Spinal cord (tissue), 10 donors: ENCODE measurements around the gene ARHGAP10. TPM values are rescaled to one million over a fixed set of nuclear protein-coding genes. Genes with fewer than 3 reads are reported as not detected.
A peak's percentile ranks its signal among the peaks of the same experiment; 100 is the strongest.

Source experiments
- DNase-seq, 6 donors: peaks; one replicate each; pipeline versions ENCODE4 v3.0.0 to v3.0.0-alpha.2; 2013 to 2015; ENCODE audit warnings: low spot score in 6 of 6, low read depth in 4 of 6
- H3K27ac ChIP-seq: one replicate; pipeline ENCODE4 v1.5.1; 2013; ENCODE audit warnings: low read depth, low read length, control low read depth
- H3K27me3 ChIP-seq: one replicate; pipeline ENCODE4 v1.6.1; 2013; ENCODE audit warnings: low read length; ENCODE audit not compliant: control insufficient read depth, insufficient read depth
- H3K36me3 ChIP-seq: one replicate; pipeline ENCODE4 v1.6.1; 2013; ENCODE audit warnings: low read length; ENCODE audit not compliant: control insufficient read depth, insufficient read depth
- H3K4me1 ChIP-seq: one replicate; pipeline ENCODE4 v1.6.1; 2013; ENCODE audit warnings: low read length; ENCODE audit not compliant: control insufficient read depth, insufficient read depth
- H3K4me3 ChIP-seq: one replicate; pipeline ENCODE4 v1.5.1; 2013; ENCODE audit warnings: low read depth, low read length, control low read depth
- H3K9me3 ChIP-seq: one replicate; pipeline ENCODE4 v1.6.1; 2013; ENCODE audit warnings: low read length; ENCODE audit not compliant: control insufficient read depth, insufficient read depth
- WGBS: methylation state at CpG from one replicate; pipeline ENCODE4 v1.1.5; 2013; ENCODE audit warnings: missing lambda C conversion rate; ENCODE audit not compliant: insufficient coverage; 5-methylcytosine and 5-hydroxymethylcytosine counted together
- polyA plus RNA-seq, 2 donors: library from polyadenylated mRNA; unstranded; fragments of 120-200 nt; gene quantifications; one replicate each; pipeline ENCODE4 v1.2.1, GENCODE V29; 2013; ENCODE audit not compliant: insufficient read length in 2 of 2
- total RNA-seq, 2 donors: library from RNA; depleted of rRNA in 1 of 2; stranded (reverse); fragments of 120-200 nt in 1 of 2; fragments of >200 nt in 1 of 2; gene quantifications; one replicate each; pipeline versions ENCODE4 v1.2.3 to v1.2.4, GENCODE V29; 2013 to 2014
- donor health status: healthy.

Gene ARHGAP10
- total and polyA plus RNA-seq, 4 donors, result 6.4 to 27.8 (median 17.4) TPM

DNA sequence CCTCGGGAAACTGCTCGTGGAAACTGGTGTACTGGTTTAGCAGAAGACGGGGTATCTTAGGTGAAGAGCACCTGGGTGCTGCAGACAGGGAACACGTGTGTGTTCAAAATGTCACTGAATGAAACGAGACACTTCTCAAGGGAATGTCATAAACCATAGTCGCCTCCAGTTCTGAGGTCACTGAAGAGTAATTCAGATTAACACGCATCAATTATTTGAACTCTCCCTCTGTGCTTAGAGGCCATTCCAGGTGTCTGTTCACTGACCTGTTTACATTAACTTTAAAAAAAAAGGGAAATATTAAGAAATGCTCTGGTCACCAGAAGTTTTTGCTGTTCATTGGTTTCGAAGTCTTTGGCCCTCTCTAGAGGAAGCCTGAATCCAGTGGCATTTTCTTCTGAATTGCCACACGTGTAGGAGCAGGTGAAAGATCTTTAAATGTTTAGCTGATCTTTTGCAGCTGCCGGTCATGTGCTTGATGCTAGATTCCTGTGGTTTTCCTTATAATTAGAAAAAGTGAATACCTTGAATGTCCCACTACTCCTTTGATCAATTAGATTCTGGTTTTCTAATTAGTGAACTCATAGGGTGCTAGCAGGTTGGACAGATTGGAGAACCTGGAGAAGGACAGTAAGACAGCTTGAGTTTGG is 330.5 kb downstream of the ARHGAP10 start:
- no peak overlapping the region for H3K4me3 ChIP-seq
- H3K27me3 ChIP-seq, result no peaks in the 10 kb centered on the region
- 87% methylated on average over 9 of the region's 10 CpGs for WGBS
- no peak for DNase-seq
- no peaks in the 10 kb centered on the region for H3K36me3 ChIP-seq
- H3K4me1 ChIP-seq, result peaks cover 10% of the 10 kb centered on the region
- no peaks in the 10 kb centered on the region for H3K9me3 ChIP-seq
- H3K27ac ChIP-seq, result no peak overlapping the region

DNA sequence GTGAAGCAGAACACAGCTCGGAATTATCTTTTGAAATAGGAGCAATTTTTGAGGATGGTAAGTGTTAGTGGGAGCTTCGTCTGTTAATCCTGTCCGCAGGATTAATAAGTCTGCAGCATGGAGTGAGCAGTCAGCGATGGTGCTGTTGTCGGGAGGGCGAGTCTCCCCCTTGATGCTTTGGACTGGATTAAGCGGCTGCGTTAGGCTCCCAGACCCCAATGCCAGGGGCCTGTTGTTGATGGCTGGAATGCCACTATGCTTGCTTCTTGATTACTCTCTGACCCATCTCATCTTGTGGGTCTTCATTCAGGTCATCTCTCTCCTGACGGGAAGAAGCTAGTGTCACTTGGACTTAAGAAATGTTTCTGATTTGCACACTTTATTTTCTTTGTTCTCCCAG is 332.6 kb downstream of the ARHGAP10 start:
- 81% methylated on average over 9 of the region's 9 CpGs for WGBS
- Histone ChIP-seq H3K9me3 (no peaks in the 10 kb centered on the region), H3K27ac (peak overlapping the region; percentile 8), H3K4me3 (no peak overlapping the region), H3K36me3 (no peaks in the 10 kb centered on the region), H3K4me1 (peaks cover 11% of the 10 kb centered on the region), H3K27me3 (no peaks in the 10 kb centered on the region)
- no peak for DNase-seq

DNA sequence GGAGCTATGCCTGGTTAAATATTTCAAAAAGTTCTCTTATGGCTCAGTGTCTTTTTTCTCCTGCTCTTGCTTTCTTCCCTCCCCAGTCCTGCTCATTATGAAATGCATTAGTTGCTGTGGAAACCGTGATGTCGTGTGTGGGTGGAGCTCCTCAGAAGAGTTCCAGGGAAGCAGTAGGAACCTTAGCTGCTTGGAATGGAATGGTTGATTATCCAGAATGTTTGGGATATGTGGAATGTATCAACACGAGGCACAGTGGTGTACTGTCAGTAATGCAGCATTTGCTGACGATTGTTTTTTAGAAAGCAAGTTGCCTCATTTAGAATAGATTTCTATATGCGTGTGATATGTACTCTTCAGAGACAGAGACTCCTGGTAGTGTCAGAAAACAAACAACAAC is 333.2 kb downstream of the ARHGAP10 start:
- 33% methylated on average over 3 of the region's 5 CpGs for WGBS
- Histone ChIP-seq H3K4me1 (peaks cover 9% of the 10 kb centered on the region), H3K27ac (peak overlapping the region; percentile 49), H3K36me3 (no peaks in the 10 kb centered on the region), H3K9me3 (no peaks in the 10 kb centered on the region), H3K27me3 (no peaks in the 10 kb centered on the region), H3K4me3 (no peak overlapping the region)
- peak in 3 of 6 donors; percentile 31 to 87 (median 87) for DNase-seq

- Histone ChIP-seq H3K27ac (no peak overlapping the region), H3K27me3 (no peaks in the 10 kb centered on the region), H3K36me3 (peaks cover 3% of the 10 kb centered on the region), H3K4me3 (no peak overlapping the region), H3K9me3 (no peaks in the 10 kb centered on the region), H3K4me1 (peaks cover 15% of the 10 kb centered on the region)
- DNase-seq, result no peak
- 86% methylated on average over 6 of the region's 6 CpGs for WGBS
These were observed 335.5 kb downstream of the ARHGAP10 start for GRCh38 chr4:148067301-148067916.

DNA sequence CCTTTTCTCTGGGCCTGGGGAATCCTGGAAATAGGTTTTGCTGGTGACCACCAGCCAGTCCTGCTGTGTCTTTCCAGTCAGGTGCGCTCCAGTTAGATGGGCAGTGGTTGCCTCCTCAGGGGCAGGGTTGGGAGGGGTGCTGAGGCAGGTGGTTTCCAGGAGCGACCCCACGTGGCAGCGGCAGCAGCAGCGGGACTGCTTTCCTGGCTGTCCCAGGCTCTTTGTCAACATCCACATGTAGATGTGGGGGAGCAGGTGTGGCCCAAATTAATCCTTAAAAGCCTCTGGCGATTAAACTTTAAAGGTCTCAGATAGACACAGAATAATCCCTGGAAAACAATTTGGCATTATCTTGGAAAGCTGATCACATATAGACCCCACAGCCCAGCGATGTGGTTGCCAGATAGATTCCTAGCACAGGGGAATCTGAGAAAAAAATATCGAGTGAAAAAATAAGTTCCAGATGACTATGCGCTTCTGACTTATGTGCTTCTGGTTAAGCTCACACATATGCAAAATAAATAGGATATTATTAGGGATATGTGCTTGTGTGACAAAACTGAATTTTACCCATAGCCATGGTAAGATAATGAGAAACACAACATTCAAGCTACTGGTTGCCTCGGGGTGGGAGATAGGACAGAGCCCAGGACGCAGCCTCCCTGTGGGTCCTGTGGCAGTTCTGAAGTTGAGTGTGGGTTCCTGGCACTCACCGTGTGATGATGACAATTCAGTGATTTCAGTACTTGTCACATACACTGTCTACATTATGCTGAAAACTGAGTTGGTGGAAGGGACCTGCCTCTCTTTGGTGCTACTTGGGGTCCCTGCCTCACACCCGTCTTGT is 336.4 kb downstream of the ARHGAP10 start:
- Histone ChIP-seq H3K4me1 (peaks cover 15% of the 10 kb centered on the region), H3K4me3 (no peak overlapping the region), H3K9me3 (no peaks in the 10 kb centered on the region), H3K36me3 (peaks cover 7% of the 10 kb centered on the region), H3K27ac (no peak overlapping the region), H3K27me3 (no peaks in the 10 kb centered on the region)
- 60% methylated on average over 6 of the region's 13 CpGs for WGBS
- no peak for DNase-seq

DNA sequence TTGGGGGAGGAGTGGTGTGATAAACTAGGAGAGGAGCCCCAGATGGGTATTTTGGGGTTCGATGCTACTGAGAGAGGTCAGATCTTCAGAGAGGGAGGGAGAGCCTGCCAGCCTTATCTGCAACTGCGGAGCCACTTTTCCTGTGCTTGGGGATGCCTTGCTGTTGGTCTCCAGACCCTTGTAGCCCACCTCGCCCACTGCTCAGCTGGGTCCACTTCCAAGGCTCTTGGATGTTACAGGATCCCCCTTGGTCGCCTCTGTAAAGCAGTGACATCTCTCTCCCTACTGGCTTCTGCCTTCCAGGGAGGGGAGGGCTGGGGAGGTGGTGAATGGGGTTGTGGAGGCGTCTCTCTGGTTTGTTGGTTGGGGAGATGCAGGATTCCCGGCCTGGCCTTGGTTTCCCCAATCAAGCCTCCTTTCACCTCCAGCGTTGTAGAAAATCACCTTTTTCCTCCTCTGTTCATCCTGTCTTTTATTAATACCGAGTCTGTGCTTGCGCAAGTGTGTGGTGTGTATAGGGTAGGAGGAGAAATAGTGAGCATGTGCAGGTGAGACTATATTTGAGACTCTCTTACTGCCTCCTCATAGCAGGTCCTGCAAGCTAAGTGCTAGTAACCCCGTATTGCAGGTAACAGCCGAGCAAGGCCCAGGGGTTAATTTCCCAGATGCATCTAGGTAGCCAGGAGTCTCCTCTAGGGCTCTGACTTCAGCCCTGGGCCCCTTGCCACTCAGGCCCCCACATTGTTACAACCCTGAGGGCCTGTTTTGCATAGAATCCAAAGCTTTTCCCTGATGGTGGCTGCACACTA is 337.4 kb downstream of the ARHGAP10 start:
- DNase-seq, result no peak
- Histone ChIP-seq H3K36me3 (peaks cover 7% of the 10 kb centered on the region), H3K27me3 (no peaks in the 10 kb centered on the region), H3K4me3 (no peak overlapping the region), H3K9me3 (no peaks in the 10 kb centered on the region), H3K4me1 (peaks cover 15% of the 10 kb centered on the region), H3K27ac (no peak overlapping the region)
- WGBS, result 88% methylated on average over 6 of the region's 11 CpGs

DNA sequence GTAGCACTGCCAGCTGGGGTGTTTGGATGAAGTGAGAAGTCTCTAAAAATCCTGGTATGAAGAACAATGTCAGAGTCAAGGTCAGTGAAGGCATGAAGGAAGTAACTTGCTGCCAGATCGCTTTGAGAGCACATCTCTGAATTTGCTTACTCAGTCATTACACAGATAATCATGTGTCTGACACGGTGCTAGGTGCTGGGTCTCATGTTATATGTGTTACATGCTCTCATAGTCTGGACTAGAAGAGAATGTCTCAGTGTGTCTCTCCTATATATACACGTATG is 337.9 kb downstream of the ARHGAP10 start:
- Histone ChIP-seq H3K36me3 (peaks cover 7% of the 10 kb centered on the region), H3K27me3 (no peaks in the 10 kb centered on the region), H3K27ac (no peak overlapping the region), H3K4me3 (no peak overlapping the region), H3K4me1 (peaks cover 15% of the 10 kb centered on the region), H3K9me3 (no peaks in the 10 kb centered on the region)
- no peak for DNase-seq
- no CpG with 5 or more reads among the region's 3 CpGs for WGBS

DNA sequence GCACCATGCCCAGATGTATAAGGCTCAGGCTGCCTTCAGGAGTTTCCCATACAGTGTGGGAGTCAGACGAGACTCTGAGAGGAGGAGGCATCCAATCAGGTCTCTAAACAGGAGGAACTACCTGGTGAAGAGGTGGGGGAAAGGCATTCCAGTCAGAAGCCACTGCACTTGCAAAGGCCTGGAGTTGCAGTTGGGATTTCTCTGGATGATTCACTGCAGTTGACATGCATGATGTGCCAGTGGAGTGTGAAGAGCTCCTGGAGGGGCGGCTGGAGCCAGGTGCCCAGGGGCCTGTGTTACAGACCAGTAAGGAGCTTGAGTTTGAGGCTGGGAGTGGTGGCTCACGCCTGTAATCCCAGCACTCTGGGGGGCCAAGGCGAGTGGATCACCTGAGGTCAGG is 339.1 kb downstream of the ARHGAP10 start:
- WGBS, result 80% methylated on average over 3 of the region's 4 CpGs

DNA sequence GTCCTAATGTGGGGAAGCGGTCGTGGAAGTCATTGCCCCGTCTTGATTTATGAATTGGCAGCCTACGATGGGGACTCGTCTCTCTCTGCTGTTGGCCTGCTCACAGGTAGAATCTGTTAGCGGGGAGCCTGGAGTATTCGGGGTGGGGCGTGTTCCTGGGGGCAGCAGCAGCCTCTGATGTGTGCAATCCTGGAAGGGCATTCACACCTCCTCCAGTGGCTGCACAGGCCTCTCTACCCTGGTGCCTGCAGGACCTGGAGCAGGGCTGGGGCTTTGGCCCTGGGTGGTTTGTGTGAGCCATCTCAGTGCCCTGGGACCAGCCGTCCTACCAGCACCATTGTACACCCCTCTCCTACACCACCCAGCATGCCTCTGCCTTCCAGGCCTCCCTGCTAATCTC is 340.9 kb downstream of the ARHGAP10 start:
- Histone ChIP-seq H3K27me3 (no peaks in the 10 kb centered on the region), H3K27ac (no peak overlapping the region), H3K9me3 (peaks cover 4% of the 10 kb centered on the region), H3K4me3 (no peak overlapping the region), H3K4me1 (peaks cover 23% of the 10 kb centered on the region), H3K36me3 (peaks cover 7% of the 10 kb centered on the region)
- no peak for DNase-seq
- 74% methylated on average over 5 of the region's 9 CpGs for WGBS

More for the DNA sequence above, 339.1 kb downstream of the ARHGAP10 start:
- H3K4me1 ChIP-seq, result peaks cover 15% of the 10 kb centered on the region
- H3K27me3 ChIP-seq, result no peaks in the 10 kb centered on the region
- no peak overlapping the region for H3K4me3 ChIP-seq
- peaks cover 7% of the 10 kb centered on the region for H3K36me3 ChIP-seq
- H3K27ac ChIP-seq, result no peak overlapping the region
- peaks cover 4% of the 10 kb centered on the region for H3K9me3 ChIP-seq
- no peak for DNase-seq
